ENCODE data around the gene RNF123.
A peak's percentile ranks its signal among the peaks of the same experiment; 100 is the strongest.

Gene RNF123

GRCh38 chr3:49659756-49660155 is 29.6 kb upstream of the RNF123 start:
- no peak for DNase-seq

DNA sequence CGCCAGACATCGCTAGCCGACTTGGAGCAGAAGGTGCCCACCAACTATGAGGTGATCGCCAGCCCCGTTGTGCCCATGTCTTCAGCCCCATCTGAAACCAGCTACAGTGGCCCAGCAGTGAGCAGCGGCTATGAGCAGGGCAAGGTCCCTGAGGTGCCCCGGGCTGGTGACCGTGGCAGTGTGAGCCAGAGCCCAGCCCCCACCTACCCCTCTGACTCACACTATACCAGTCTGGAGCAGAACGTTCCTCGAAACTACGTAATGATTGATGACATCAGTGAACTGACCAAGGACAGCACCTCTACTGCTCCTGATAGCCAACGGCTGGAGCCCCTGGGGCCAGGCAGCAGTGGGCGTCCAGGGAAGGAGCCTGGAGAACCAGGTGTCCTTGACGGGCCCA is 28.1 kb upstream of the RNF123 start:
- no peak for DNase-seq

DNA sequence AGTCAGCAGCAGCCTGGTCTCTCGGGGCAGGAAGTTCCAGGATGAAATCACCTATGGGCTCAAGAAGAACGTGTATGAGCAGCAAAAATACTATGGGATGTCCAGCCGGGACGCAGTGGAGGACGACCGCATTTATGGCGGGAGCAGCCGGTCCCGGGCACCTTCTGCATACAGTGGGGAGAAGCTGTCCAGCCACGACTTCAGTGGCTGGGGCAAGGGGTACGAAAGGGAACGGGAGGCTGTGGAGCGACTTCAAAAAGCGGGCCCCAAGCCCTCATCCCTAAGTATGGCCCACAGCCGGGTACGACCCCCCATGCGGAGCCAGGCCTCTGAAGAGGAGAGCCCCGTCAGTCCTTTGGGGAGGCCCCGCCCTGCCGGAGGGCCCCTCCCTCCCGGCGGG is 27.3 kb upstream of the RNF123 start:
- no peak for DNase-seq

- DNase-seq: no peak
Measured at GRCh38 chr3:49662720-49663413, 26.5 kb upstream of the RNF123 start.

DNA sequence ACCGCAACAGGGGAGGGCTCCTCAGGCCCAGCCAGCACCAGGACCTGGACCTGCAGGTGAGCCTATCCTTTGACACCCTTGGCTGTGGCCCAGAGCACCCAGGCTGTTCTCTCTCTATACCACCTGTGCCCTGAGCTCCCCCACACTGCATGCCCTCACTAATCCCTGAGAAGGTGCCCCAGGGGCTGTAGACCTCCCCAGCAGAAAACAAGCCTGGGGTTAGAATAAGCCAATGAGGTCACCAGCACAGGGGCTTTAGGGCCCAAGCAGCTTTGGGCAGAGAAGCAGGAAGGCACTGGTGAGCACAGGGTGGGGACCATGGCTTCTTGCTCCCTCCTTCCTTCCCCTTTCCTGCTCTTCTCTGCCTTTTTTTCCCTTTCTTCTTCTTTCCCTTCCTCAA is 25.5 kb upstream of the RNF123 start:
- DNase-seq: no peak

DNA sequence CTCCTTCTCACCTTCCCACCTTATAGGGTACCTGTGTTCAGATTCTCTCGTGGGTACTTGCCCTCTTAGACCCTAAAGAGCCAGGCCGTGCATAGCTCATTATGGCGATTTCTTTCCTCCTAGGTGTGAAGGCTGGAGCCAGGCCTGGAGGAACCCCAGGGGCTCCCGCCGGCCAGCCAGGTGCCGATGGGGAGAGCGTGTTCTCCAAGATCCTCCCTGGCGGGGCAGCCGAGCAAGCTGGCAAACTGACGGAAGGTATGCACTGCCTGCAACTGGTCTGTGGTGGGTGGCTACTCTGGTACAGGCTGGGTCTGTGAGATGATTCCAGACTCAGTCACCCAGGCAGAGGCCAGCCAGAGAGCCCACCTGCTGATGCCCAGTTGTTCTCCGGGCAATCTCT is 25.1 kb upstream of the RNF123 start:
- peak; percentile 9 for DNase-seq

DNA sequence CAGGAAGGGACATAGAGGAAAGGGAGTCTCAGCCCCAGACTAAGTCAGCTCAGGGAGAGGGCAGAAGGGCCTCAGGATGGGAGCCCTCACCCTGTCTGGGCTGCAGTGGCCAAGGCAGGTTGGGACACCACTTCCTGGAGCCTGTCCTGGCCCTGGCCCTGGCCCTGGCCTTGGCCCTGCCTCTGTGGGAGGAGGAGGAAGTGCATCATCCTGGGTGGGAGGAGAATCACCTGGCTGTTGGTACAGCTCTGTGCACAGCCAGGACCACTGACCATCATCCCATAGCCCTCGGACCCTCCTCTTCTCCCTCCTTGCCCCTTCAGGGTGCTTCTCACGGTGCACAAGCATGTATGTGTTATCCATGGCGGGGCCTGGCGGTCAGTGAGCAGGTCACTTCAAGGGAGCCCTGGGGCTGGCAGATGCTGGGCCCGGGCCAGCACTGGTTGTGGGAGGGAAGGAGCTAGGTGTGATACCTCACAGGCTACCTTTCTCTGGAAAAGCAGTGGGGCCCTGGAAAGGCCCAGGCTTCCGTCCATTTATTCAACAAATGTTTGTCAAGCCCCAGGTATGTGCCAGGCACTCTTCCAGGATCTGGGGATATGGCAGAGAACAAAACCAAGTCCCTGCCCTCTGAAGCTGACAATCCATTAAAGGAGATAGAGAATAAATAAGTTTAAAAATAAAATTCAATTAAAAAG is 23.4 kb upstream of the RNF123 start:
- DNase-seq: no peak

- DNase-seq: peak; percentile 5
Measured at GRCh38 chr3:49666592-49666991, 22.8 kb upstream of the RNF123 start.

DNA sequence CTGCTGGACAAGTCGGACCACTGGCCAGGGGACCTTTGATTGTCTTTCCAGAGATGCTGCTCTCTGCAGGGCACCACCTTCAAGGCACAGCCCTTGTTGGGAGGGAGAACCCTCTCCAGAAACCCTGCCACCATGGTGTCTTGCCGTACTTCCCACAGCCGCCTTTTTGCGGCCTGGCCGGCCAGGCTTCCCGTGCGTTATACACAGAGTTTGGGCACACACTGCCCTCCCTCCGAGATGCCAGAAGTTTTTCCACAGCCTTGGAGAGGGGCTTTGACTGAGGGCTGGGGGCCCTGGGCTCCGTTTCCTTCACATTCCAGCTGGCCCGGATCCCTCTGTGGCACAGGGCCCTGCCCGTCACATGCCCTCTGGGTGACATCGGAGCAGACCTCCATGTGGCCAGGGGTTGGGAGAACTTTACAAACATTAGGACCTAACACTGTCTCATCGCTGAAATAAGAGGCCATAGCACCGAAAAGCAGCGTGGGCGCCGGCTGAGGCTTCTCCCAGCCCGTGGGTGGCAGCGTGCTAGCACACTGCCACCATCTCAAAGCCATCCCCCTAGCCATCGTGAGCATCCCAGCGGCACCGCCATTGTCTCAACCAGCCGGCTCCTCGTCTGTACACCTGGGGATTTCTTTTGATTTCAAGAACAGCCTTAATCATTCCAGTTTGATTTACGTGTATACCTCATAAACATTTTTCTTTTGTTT is 21.5 kb upstream of the RNF123 start:
- DNase-seq: no peak

GRCh38 chr3:49668414-49668797 is 21.0 kb upstream of the RNF123 start:
- DNase-seq: peak; percentile 44

- no peak for DNase-seq
Measured at GRCh38 chr3:49668861-49669260, 20.5 kb upstream of the RNF123 start.

GRCh38 chr3:49669352-49669751 is 20.0 kb upstream of the RNF123 start:
- DNase-seq: no peak

DNA sequence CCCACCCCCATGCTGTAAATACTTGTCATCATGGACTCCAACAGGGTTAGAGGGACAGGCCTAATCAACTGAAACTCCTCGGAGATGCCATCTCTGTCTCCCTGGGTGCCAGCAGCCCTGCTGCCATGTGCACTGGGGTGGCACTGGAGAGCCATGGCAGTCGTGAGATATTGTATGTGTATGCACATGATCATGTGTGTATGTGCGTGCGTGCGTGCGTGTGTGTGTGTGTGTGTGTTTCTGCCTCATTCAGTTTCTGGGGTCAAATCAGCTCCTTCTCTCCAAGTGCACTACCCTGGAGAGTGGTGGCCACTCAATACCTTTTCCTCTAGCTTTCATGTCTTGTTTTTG is 18.4 kb upstream of the RNF123 start:
- no peak for DNase-seq

DNA sequence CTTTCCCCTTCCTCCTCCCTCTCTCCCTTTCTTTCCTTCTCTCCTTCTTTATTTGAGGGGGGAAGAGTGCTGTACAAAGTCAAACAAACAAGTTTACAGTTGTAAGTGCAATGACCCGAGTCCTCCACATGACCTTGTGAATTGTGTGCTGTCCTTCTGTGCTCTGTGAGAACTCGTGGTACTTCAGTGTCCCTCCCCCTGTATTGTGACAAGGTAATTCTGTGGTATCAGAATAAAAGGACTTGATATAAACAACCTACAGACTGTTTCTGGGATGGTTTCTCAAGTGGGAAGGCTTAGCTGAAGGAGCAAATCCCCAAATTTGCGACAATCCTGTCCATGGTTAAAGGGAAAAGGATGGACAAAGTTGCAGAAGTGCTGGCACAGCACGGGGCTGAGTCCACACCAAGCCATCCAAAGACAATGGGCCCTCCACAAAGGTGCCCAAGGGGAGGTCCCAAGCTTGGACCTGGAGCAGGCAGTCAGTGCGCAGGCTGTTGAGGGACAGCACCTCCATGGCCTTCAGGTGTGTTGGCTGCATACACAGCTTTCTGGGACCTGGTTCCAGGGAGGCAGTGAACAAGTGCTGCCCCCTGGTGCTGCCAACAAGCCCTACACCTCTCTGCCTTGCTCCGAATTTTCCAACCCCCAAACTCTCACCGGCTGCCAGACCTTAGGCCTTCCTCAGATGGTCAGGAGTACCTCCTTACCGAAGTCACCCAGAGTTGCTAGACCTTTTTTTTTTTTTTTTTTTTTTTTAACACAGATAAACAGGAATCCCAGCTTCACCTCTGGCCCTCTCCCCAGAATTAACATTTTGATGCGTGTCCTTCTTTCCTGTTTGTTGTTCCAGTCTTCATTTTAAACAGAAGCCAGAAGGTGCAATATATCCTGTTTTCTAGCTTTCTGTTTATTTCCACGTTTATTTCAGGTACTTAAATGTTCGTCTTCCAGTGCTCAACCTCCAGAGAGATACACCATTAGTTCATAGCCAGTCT is 17.8 kb upstream of the RNF123 start:
- DNase-seq: no peak

- DNase-seq: no peak
Measured at GRCh38 chr3:49673121-49673714, 16.1 kb upstream of the RNF123 start.

DNA sequence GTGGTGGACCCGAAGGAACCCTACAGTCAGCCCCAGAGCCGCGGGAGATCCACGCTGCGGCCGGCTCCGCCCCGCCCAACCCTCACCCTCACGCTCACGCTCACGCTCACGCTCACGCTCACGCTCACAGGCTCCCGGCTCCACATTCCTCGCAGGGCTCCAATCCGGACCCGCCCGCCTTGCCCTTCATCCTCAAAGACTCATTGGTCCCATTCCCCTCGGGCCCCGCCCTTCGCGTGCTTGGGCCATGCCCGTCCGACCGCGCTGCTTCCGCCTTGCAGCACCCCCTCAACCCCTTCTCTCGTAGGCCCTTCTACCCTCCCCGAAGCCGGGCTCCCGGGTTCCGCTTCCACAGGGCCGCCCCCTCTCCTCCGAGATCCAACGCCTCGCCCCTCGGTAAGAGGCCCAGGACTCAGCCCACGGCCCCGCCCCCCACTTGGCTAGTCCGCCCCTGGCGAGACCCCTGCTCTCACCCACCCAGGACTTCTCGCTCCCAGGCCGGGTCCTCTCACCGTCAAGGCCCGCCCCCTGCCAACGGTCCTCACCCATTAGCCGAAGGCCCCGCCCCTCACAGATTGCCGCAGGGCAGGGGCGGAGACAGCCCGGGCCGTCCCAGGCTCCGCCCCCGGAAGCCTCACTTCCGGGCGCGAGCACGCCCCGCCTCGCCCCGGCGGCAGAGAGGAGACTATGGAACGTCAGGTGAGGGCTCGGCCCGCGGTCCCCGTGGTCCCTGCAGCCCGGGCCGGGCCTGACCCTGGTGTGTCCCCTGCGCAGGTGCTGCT is 15.5 kb upstream of the RNF123 start, which contains the start of gene APEH:
TSS of gene APEH (plus strand) at position 637 of the 782 bp plus-strand sequence. CDS start at position 688, 51 bp downstream.
- no peak for DNase-seq

- no peak for DNase-seq
Measured at GRCh38 chr3:49674497-49674983, 14.8 kb upstream of the RNF123 start.

- no peak for DNase-seq
Measured at GRCh38 chr3:49675912-49676311, 13.4 kb upstream of the RNF123 start.

GRCh38 chr3:49680493-49681231 is 8.7 kb upstream of the RNF123 start:
- DNase-seq: no peak

GRCh38 chr3:49681232-49681522 is 8.2 kb upstream of the RNF123 start:
- no peak for DNase-seq

- DNase-seq: no peak
Measured at GRCh38 chr3:49681543-49681942, 7.8 kb upstream of the RNF123 start.

All from NCI-H69 (cell line).